Stomach smooth muscle (tissue), 2 donors: Measurements from ENCODE around the gene MIF4GD.

Experiments used
- H3K27ac ChIP-seq: one replicate; pipeline ENCODE4 v1.7.0; 2013; ENCODE audit warnings: mild to moderate bottlenecking, low read length, inconsistent platforms
- H3K27me3 ChIP-seq, 2 donors: one replicate each; pipeline ENCODE4 v1.7.0; 2013; ENCODE audit warnings: low read length in 2 of 2; ENCODE audit not compliant: insufficient read depth in 2 of 2, control insufficient read depth in 1 of 2
- H3K36me3 ChIP-seq, 2 donors: one replicate each; pipeline ENCODE4 v1.7.0; 2013; ENCODE audit warnings: low read length in 2 of 2; ENCODE audit not compliant: control insufficient read depth in 2 of 2, insufficient read depth in 2 of 2
- H3K4me1 ChIP-seq: one replicate; pipeline ENCODE4 v1.7.0; 2013; ENCODE audit warnings: low read length; ENCODE audit not compliant: control insufficient read depth, insufficient read depth
- H3K4me3 ChIP-seq, 2 donors: one replicate each; pipeline ENCODE4 v1.7.0; 2013; ENCODE audit warnings: low read length in 2 of 2
- H3K9ac ChIP-seq, 2 donors: one replicate each; pipeline ENCODE4 v1.7.0; 2013; ENCODE audit warnings: low read length in 2 of 2, mild to moderate bottlenecking in 1 of 2
- H3K9me3 ChIP-seq, 2 donors: one replicate each; pipeline ENCODE4 v1.7.0; 2013; ENCODE audit warnings: low read length in 2 of 2; ENCODE audit not compliant: control insufficient read depth in 2 of 2
- donor health status: healthy.
- donor health status: Pancreatic carcinoma.

Gene MIF4GD

DNA sequence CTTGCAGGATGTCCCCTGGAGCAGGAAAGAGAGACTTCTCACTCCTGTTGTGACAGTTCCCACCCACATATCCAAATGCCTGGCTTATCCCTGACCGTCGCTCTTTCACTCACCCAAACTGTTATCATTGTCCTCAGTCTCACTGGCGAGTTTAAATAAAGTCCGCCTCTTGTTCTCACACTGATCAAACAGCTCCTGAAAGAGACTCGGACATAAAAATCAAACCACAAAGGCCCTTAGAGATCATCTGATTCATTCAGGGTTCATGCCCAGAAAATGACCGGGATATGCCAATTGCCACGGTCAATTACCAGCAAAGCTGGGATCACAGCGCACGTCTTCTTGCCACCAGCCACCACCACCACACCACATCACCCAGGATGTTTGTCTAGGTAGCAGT is 29.5 kb downstream of the MIF4GD start:
- no peak overlapping the region for H3K9ac ChIP-seq

GRCh38 chr17:75241143-75241430 is 29.9 kb downstream of the MIF4GD start:
- Histone ChIP-seq H3K27me3 (no peaks in the 10 kb centered on the region), H3K4me3 (no peak overlapping the region), H3K9me3 (no peaks in the 10 kb centered on the region), H3K36me3 (peaks cover 67 to 81% of the 10 kb centered on the region in 2 donors), H3K4me1 (peaks cover 6% of the 10 kb centered on the region), H3K9ac (no peak overlapping the region), H3K27ac (no peak overlapping the region)

More for the DNA sequence above, 29.5 kb downstream of the MIF4GD start:
- Histone ChIP-seq H3K9me3 (no peaks in the 10 kb centered on the region), H3K27ac (no peak overlapping the region), H3K4me3 (no peak overlapping the region), H3K4me1 (peaks cover 6% of the 10 kb centered on the region), H3K27me3 (no peaks in the 10 kb centered on the region), H3K36me3 (peaks cover 71 to 82% of the 10 kb centered on the region in 2 donors)

GRCh38 chr17:75240394-75241142 is 30.5 kb downstream of the MIF4GD start:
- Histone ChIP-seq H3K4me3 (no peak overlapping the region), H3K9ac (no peak overlapping the region), H3K36me3 (peaks cover 62 to 78% of the 10 kb centered on the region in 2 donors), H3K27me3 (no peaks in the 10 kb centered on the region), H3K9me3 (no peaks in the 10 kb centered on the region), H3K4me1 (peaks cover 6% of the 10 kb centered on the region), H3K27ac (no peak overlapping the region)

- Histone ChIP-seq H3K4me1 (peaks cover 7% of the 10 kb centered on the region), H3K9ac (no peak overlapping the region), H3K36me3 (peaks cover 60 to 78% of the 10 kb centered on the region in 2 donors), H3K4me3 (no peak overlapping the region), H3K27ac (no peak overlapping the region), H3K27me3 (no peaks in the 10 kb centered on the region), H3K9me3 (no peaks in the 10 kb centered on the region)
These were observed 31.1 kb downstream of the MIF4GD start for GRCh38 chr17:75239778-75240393.

GRCh38 chr17:75239214-75239613 is 31.8 kb downstream of the MIF4GD start:
- Histone ChIP-seq H3K9ac (no peak overlapping the region), H3K4me3 (no peak overlapping the region), H3K4me1 (peaks cover 8% of the 10 kb centered on the region), H3K27me3 (no peaks in the 10 kb centered on the region), H3K9me3 (no peaks in the 10 kb centered on the region), H3K36me3 (peaks cover 59 to 78% of the 10 kb centered on the region in 2 donors), H3K27ac (no peak overlapping the region)

DNA sequence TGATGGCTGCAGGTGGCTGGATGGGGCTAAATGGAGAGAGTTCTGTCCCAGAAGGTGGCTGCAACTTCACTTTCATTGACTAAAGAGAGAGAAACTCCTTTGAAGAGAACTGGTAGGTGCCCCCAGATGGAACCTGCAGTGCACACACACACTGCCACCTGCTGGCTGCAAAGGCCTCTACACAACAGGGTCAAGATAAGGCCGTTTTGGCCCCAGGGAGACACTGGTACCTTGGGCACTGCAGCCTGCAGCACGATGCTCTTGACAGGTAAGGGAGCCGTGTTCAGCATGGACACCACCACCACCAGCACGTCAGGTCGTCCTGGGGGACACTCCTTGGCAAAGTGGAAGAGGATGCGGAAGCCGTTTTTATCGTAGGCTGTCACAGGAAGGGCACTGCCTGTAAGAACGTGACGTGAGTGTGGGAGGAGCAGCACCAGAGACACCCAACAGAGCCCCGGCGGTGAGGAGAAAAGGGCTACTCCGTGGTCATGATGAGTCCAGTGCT is 32.3 kb downstream of the MIF4GD start:
- H3K36me3 ChIP-seq, result peaks cover 55 to 74% of the 10 kb centered on the region in 2 donors
- peaks cover 8% of the 10 kb centered on the region for H3K4me1 ChIP-seq
- no peak overlapping the region for H3K9ac ChIP-seq
- no peak overlapping the region for H3K27ac ChIP-seq
- no peaks in the 10 kb centered on the region for H3K27me3 ChIP-seq
- no peak overlapping the region for H3K4me3 ChIP-seq
- H3K9me3 ChIP-seq, result no peaks in the 10 kb centered on the region

DNA sequence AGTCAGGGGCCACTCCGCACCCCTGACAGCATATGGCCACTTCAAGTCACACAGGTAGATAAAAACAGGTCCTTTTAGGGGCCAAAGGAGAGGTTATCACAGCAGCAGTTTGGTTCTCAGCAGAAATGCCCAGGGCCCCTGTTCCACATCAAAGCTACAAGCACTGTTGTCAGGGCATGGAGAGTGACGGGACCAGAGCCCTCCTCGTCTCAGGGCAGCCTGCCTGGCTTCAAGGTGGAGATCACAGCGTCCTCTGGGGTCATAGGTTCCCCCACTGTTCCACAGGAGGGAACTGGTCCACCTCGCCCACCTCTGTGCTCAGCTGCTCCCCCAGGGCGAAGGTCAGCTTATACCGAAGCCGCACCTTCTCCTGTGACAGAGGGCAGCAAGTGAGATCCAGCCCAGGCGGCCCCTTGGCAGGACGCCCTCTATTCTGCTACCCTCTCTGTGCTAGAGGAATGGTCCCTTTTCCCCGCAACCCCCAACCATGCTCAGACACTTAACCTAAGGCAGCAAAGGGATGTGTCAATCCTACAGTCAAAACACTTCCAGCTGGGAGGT is 32.9 kb downstream of the MIF4GD start:
- no peaks in the 10 kb centered on the region for H3K9me3 ChIP-seq
- H3K27me3 ChIP-seq, result no peaks in the 10 kb centered on the region
- no peak overlapping the region for H3K9ac ChIP-seq
- H3K36me3 ChIP-seq, result peaks cover 49 to 69% of the 10 kb centered on the region in 2 donors
- H3K27ac ChIP-seq, result no peak overlapping the region
- H3K4me1 ChIP-seq, result peaks cover 8% of the 10 kb centered on the region
- H3K4me3 ChIP-seq, result no peak overlapping the region

DNA sequence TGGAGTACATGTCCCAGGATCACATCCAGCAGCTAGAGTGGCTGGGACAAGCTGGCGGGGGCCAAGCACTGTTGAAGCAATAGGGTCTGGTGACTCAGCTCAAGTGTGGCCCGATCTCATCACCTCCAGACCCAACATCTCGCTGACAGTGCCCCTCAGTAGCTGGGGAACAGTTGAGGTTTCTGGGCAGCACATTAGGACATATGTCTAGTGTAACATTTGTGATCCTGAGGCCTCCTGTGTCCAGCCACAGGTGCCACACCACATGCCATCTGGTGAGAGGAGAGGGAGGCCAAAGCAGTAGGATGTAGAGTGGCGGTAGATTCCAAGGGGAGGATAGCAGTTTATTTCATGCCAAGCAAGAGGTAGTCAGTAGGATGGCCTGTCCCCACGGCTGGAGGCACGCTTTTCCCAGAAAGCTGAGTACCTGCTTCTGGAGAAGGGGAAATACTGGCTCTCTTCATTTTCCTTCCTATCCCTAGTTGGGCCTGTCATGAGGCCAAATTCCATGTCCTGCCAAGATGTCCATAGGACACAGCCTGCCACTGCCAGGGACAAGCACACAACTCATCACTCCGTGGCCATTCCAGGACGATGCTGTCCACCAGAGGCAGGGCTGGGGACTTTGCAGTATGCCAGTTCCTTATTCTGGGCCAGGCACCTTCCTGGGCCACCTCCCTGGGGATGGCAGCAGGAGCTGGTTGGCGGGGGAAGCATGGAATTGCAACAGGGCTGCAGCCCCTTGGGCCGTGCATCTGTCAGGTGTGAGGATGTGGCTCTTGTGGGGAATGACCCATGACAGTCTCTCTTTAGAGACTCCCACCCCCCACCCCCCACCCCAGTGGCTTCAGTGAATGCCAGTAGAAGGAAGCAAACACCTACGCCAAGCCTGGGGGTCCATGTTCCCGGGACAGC is 33.7 kb downstream of the MIF4GD start:
- Histone ChIP-seq H3K9me3 (no peaks in the 10 kb centered on the region), H3K4me3 (no peak overlapping the region), H3K27me3 (no peaks in the 10 kb centered on the region), H3K4me1 (peaks cover 8% of the 10 kb centered on the region), H3K9ac (no peak overlapping the region), H3K27ac (no peak overlapping the region), H3K36me3 (peaks cover 49 to 69% of the 10 kb centered on the region in 2 donors)

DNA sequence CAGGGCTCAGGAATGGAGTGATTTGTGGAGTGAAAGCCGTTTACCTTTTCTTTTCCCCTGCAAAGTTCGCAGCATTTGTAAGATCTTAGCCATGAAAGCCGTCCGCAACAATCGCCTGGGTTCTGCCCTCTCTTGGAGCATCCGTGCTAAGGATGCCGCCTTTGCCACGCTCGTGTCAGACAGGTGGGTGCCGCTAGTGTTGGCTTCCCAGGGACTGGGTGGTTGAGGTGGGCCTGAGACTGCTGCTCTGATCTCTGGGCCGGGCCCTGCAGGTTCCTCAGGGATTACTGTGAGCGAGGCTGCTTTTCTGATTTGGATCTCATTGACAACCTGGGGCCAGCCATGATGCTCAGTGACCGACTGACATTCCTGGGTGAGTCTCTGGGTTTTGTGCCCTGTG is 38.2 kb downstream of the MIF4GD start:
- no peak overlapping the region for H3K9ac ChIP-seq

GRCh38 chr17:75231741-75232464 is 39.1 kb downstream of the MIF4GD start:
- H3K4me3 ChIP-seq, result no peak overlapping the region
- H3K27ac ChIP-seq, result no peak overlapping the region
- H3K27me3 ChIP-seq, result no peaks in the 10 kb centered on the region
- H3K9me3 ChIP-seq, result no peaks in the 10 kb centered on the region
- H3K9ac ChIP-seq, result no peak overlapping the region
- H3K36me3 ChIP-seq, result peaks cover 51 to 64% of the 10 kb centered on the region in 2 donors
- peaks cover 4% of the 10 kb centered on the region for H3K4me1 ChIP-seq

More for the DNA sequence above, 38.2 kb downstream of the MIF4GD start:
- peaks cover 4% of the 10 kb centered on the region for H3K4me1 ChIP-seq
- no peak overlapping the region for H3K4me3 ChIP-seq
- no peaks in the 10 kb centered on the region for H3K9me3 ChIP-seq
- peaks cover 57 to 70% of the 10 kb centered on the region in 2 donors for H3K36me3 ChIP-seq
- H3K27me3 ChIP-seq, result no peaks in the 10 kb centered on the region
- no peak overlapping the region for H3K27ac ChIP-seq
